HepG2 (cell line): ENCODE data around the gene PARVA. TPM values are rescaled to one million over a fixed set of nuclear protein-coding genes. Genes with fewer than 3 reads are reported as not detected.

Experiments used
- ATAC-seq: fragments of 200-7000 bp; cut with Tn5 transposase; 3 replicates; pipeline ENCODE4 v1.9.1; 2020; ENCODE audit warnings: mild to moderate bottlenecking, moderate library complexity
- BruUV-seq: library from RNA; stranded (reverse); fragments of 400-500 nt; replicated peaks from 2 replicates; lab custom pipeline; 2021; lab: Mats Ljungman, UMichigan
- CTCF ChIA-PET: fragments of 300-600 bp; formaldehyde crosslinking; extraction: SDS; loops from one replicate; lab custom pipeline; 2021; ENCODE audit warnings: low total read pairs, inconsistent platforms, low intra/inter-chr PET ratio; lab: Yijun Ruan, JAX
- POLR2A ChIA-PET: fragments of 350-600 bp; sonication (Branson Sonifier 250); formaldehyde crosslinking; loops from one replicate; lab custom pipeline; 2020; ENCODE audit warnings: antibody characterized with exemption, inconsistent platforms; lab: Yijun Ruan, JAX
- DNase-seq: peaks from one replicate; pipeline ENCODE4 v3.0.0-alpha.2; 2015; ENCODE audit warnings: low spot score
- FAIRE-seq: peaks from 3 replicates; lab custom pipeline; 2011; peaks lifted over from hg19 to GRCh38; lab: Jason Lieb, UNC
- H2AFZ ChIP-seq: one replicate; pipeline ENCODE4 v1.6.1; 2011; ENCODE audit warnings: low read length, inconsistent platforms
- H3K27ac ChIP-seq: fragments of 300-600 bp; 3 replicates; pipeline ENCODE4 v1.8.0; 2011; ENCODE audit warnings: mixed run types, mild to moderate bottlenecking, mixed read lengths, low read length, inconsistent platforms; ENCODE audit not compliant: insufficient read depth; ENCODE audit errors: extremely low read length
- H3K27me3 ChIP-seq, 2 experiments: fragments of 200-600 bp in 1 of 2; 2 replicates in 1 of 2; 3 replicates in 1 of 2; pipeline versions ENCODE4 v1.6.0 to v1.8.0; 2011; ENCODE audit warnings: low read length in 2 of 2, mild to moderate bottlenecking in 2 of 2, moderate library complexity in 2 of 2, inconsistent platforms in 1 of 2; ENCODE audit not compliant: insufficient read depth in 2 of 2, control insufficient read depth in 1 of 2
- H3K36me3 ChIP-seq, 2 experiments: fragments of 200-600 bp in 1 of 2; replicated peaks in 1 of 2; 2 replicates in 1 of 2; 3 replicates in 1 of 2; pipeline versions ENCODE4 v1.5.1 to v1.8.0; 2011; ENCODE audit warnings: low read length in 2 of 2, inconsistent platforms in 1 of 2; ENCODE audit not compliant: insufficient read depth in 2 of 2, control insufficient read depth in 1 of 2
- H3K4me1 ChIP-seq: 2 replicates; pipeline ENCODE4 v1.5.1; 2012; ENCODE audit warnings: low read length, inconsistent platforms; ENCODE audit not compliant: insufficient read depth
- H3K4me2 ChIP-seq: 2 replicates; pipeline ENCODE4 v1.6.0; 2011; ENCODE audit warnings: low read depth, low read length, inconsistent platforms
- H3K4me3 ChIP-seq, 3 experiments: fragments of 200-600 bp in 1 of 3; sonication (generic), shearing (Covaris generic) in 1 of 3; replicated peaks in 1 of 3; 2 replicates each; pipeline ENCODE4 v1.5.1; 2011 to 2016; ENCODE audit warnings: low read length in 3 of 3, inconsistent platforms in 2 of 3, low read depth in 2 of 3, mild to moderate bottlenecking in 2 of 3, control low read depth in 1 of 3, mixed read lengths in 1 of 3; ENCODE audit not compliant: insufficient read depth in 1 of 3
- H3K79me2 ChIP-seq: one replicate; pipeline ENCODE4 v1.6.1; 2011; ENCODE audit warnings: low read length, inconsistent platforms; ENCODE audit not compliant: insufficient read depth
- H3K9ac ChIP-seq: 2 replicates; pipeline ENCODE4 v1.6.0; 2011; ENCODE audit warnings: mild to moderate bottlenecking, low read depth, low read length, inconsistent platforms; ENCODE audit not compliant: insufficient read depth
- H3K9me3 ChIP-seq: 2 replicates; pipeline ENCODE4 v1.5.1; 2012; ENCODE audit warnings: mild to moderate bottlenecking, low read length
- H4K20me1 ChIP-seq: 2 replicates; pipeline ENCODE4 v1.6.0; 2011; ENCODE audit warnings: inconsistent platforms, mild to moderate bottlenecking, low read length, moderate library complexity; ENCODE audit not compliant: insufficient read depth
- ARNT2 ChIP-seq: sonication (generic); formaldehyde crosslinking; IDR thresholded peaks from 2 replicates; pipeline ENCODE4 v1.8.0; 2022; ENCODE audit warnings: mild to moderate bottlenecking, low read depth, missing genetic modification reagents, moderate library complexity
- CC2D1A ChIP-seq: sonication (generic); formaldehyde crosslinking; IDR thresholded peaks from 2 replicates; pipeline ENCODE4 v1.8.1; 2023; ENCODE audit warnings: mild to moderate bottlenecking, missing genetic modification reagents
- CREM ChIP-seq, 2 experiments: sonication (generic) in 1 of 2; formaldehyde crosslinking in 1 of 2; IDR thresholded peaks; 2 replicates each; pipeline versions ENCODE4 v1.4.0 to v1.6.1; 2016 to 2020; ENCODE audit warnings: antibody characterized with exemption in 1 of 2, mild to moderate bottlenecking in 1 of 2, missing genetic modification reagents in 1 of 2
- EEA1 ChIP-seq: sonication (generic); formaldehyde crosslinking; IDR thresholded peaks from 2 replicates; pipeline ENCODE4 v1.5.1; 2020; ENCODE audit warnings: mild to moderate bottlenecking, missing genetic modification reagents, borderline replicate concordance
- EZH2 ChIP-seq: conservative IDR thresholded peaks from 2 replicates; pipeline ENCODE4 v1.6.1; 2012; ENCODE audit warnings: mild to moderate bottlenecking, low read depth, low read length, moderate library complexity
- MIXL1 ChIP-seq: IDR thresholded peaks from 2 replicates; pipeline ENCODE4 v1.6.1; 2016
- ZFP37 ChIP-seq: sonication (generic); formaldehyde crosslinking; IDR thresholded peaks from 2 replicates; pipeline ENCODE4 v1.4.0; 2020; ENCODE audit warnings: missing genetic modification reagents, borderline replicate concordance
- ZKSCAN8 ChIP-seq: IDR thresholded peaks from 2 replicates; pipeline ENCODE4 v1.6.1; 2016; ENCODE audit warnings: borderline replicate concordance, missing genetic modification reagents, missing compliant biosample characterization
- ZNF737 ChIP-seq: sonication (generic); formaldehyde crosslinking; IDR thresholded peaks from 2 replicates; pipeline ENCODE4 v1.5.0; 2020; ENCODE audit warnings: missing genetic modification reagents, mild to moderate bottlenecking, borderline replicate concordance
- ZSCAN31 ChIP-seq: sonication (generic); formaldehyde crosslinking; IDR thresholded peaks from 2 replicates; pipeline ENCODE4 v1.5.0; 2020; ENCODE audit warnings: low read depth, mild to moderate bottlenecking, missing genetic modification reagents
- WGBS: methylation state at CpG from one replicate; pipeline ENCODE4 v1.1.6; 2017; ENCODE audit warnings: low lambda C conversion rate; 5-methylcytosine and 5-hydroxymethylcytosine counted together
- in situ Hi-C: cut with HindIII; loops from 2 replicates; pipeline ENCODE4 v1.10.0; 2017; ENCODE audit warnings: low pct_unique_long_range_greater_than_20kb; ENCODE audit not compliant: extremely low pct_ligation_motif_present
- intact Hi-C: fragments of 100-400 bp; cut with micrococcal nuclease; formaldehyde crosslinking; loops from one replicate; pipeline ENCODE4 v1.10.0; 2022; ENCODE audit not compliant: unreplicated experiment
- polyA plus RNA-seq, 8 experiments: library from polyadenylated mRNA; depleted of rRNA in 3 of 8; stranded (reverse) in 7 of 8; unstranded in 1 of 8; fragments of >200 nt; fragmentation: Illumina TruSeq in 4 of 8; extraction: Trizol in 4 of 8; gene quantifications; 2 replicates each; pipeline versions ENCODE4 v1.2.1 to v1.2.3, GENCODE V29; 2011 to 2016; ENCODE audit warnings: low read depth in 4 of 8, missing spikeins in 1 of 8, mixed read lengths in 1 of 8; ENCODE audit not compliant: insufficient read depth in 1 of 8
- total RNA-seq, 5 experiments: library from RNA; depleted of rRNA; stranded (reverse); fragments of >200 nt; fragmentation: Illumina TruSeq; extraction: Trizol; gene quantifications; 2 replicates each; pipeline ENCODE4 v1.2.3, GENCODE V29; 2016; ENCODE audit warnings: low read depth in 1 of 5
- TF ChIP-seq, protein P1 (sequence below): sonication (generic); formaldehyde crosslinking; IDR thresholded peaks from 2 replicates; pipeline ENCODE4 v1.5.0; 2020; ENCODE audit warnings: mild to moderate bottlenecking, missing genetic modification reagents
- TF ChIP-seq, protein P2 (sequence below): sonication (generic); formaldehyde crosslinking; IDR thresholded peaks from 2 replicates; pipeline ENCODE4 v1.4.0; 2020; ENCODE audit warnings: missing genetic modification reagents, borderline replicate concordance

The PARVA gene
- total and polyA plus RNA-seq, 2 of the 13 experiments (the other 11 are each of a cell fraction or from before 2014, with no cell fraction given): 5.9 to 9.1 TPM

DNA sequence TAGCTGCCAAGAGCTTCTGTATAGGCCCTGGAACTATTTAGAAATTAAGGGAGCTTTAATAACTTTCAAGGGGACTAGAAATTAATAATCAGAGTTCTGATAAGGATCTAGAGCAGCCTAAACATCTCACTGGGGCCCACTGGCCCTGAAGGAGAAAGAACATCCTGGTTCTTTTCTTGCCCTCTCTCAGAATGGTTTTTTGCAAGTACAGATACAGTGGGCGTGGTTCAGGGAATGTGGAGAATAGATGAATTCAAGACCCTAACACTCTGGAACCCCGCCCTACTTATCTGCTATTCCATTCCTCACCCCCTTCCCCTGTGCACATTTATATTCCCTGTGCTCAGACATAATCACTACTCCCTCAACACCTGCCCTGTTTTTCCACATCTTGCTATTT, 90.2 kb downstream of the PARVA start:
- Histone ChIP-seq H3K27me3 (no peaks in the 10 kb centered on the region), H4K20me1 (no peaks in the 10 kb centered on the region), H3K9me3 (no peaks in the 10 kb centered on the region), H3K79me2 (no peaks in the 10 kb centered on the region), H3K9ac (no peak overlapping the region), H2AFZ (no peak overlapping the region), H3K4me2 (no peak overlapping the region), H3K36me3 (no peaks in the 10 kb centered on the region), H3K4me3 (no peak overlapping the region), H3K27ac (no peak overlapping the region), H3K4me1 (no peaks in the 10 kb centered on the region)
- intact Hi-C loops: no loop called here
- WGBS: 71% methylated on average over 2 of the region's 2 CpGs
- no TSS peak for BruUV-seq
- POLR2A ChIA-PET: no interaction called here
- DNase-seq (no peak), ATAC-seq (no peak), FAIRE-seq (no peak)
- TF ChIP-seq MIXL1 (CRISPR knock-in tag) (no peak), ZSCAN31 (no peak), ZFP37 (CRISPR knock-in tag) (no peak)
- in situ Hi-C loops: no loop called here
- CTCF ChIA-PET: no interaction called here

DNA sequence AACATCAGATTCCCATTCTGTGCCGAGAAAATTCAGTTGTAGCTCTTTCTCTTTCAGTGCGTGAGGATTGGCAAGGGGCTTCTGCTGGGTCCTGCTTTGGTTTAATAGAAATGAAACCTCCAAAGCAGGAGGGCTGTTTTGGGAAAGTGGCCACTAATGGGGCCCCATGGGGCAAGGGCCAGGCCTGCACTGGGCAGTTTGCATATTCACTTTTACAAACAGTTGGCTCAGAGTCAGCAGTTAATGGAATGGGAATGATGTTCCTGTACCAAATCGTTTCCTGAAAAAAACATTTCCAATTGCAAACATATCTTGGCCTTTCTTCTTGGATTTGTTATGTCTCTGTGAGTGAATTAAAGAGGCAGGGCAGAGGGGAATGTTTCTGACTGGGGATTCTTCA, 92.1 kb downstream of the PARVA start:
- ChIA-PET CTCF (no interaction called here), POLR2A (no interaction called here)
- Histone ChIP-seq H3K4me2 (no peak overlapping the region), H3K27me3 (no peaks in the 10 kb centered on the region), H4K20me1 (no peaks in the 10 kb centered on the region), H2AFZ (no peak overlapping the region), H3K9ac (no peak overlapping the region), H3K9me3 (no peaks in the 10 kb centered on the region), H3K4me3 (no peak overlapping the region), H3K36me3 (no peaks in the 10 kb centered on the region), H3K79me2 (no peaks in the 10 kb centered on the region), H3K4me1 (no peaks in the 10 kb centered on the region), H3K27ac (no peak overlapping the region)
- no TSS peak for BruUV-seq
- FAIRE-seq (no peak), ATAC-seq (no peak), DNase-seq (no peak)
- WGBS: 89% methylated on average over 3 of the region's 3 CpGs
- intact Hi-C loops: no loop called here
- in situ Hi-C loops: no loop called here
- no peak for TF ChIP-seq ZKSCAN8 (CRISPR knock-in tag)
- TF ChIP-seq EZH2: no peak
- TF ChIP-seq CC2D1A: no peak
- TF ChIP-seq, protein P1, sequence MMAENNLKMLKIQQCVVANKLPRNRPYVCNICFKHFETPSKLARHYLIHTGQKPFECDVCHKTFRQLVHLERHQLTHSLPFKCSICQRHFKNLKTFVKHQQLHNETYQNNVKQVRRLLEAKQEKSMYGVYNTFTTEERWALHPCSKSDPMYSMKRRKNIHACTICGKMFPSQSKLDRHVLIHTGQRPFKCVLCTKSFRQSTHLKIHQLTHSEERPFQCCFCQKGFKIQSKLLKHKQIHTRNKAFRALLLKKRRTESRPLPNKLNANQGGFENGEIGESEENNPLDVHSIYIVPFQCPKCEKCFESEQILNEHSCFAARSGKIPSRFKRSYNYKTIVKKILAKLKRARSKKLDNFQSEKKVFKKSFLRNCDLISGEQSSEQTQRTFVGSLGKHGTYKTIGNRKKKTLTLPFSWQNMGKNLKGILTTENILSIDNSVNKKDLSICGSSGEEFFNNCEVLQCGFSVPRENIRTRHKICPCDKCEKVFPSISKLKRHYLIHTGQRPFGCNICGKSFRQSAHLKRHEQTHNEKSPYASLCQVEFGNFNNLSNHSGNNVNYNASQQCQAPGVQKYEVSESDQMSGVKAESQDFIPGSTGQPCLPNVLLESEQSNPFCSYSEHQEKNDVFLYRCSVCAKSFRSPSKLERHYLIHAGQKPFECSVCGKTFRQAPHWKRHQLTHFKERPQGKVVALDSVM (CRISPR knock-in tag): no peak
- TF ChIP-seq, protein P2, sequence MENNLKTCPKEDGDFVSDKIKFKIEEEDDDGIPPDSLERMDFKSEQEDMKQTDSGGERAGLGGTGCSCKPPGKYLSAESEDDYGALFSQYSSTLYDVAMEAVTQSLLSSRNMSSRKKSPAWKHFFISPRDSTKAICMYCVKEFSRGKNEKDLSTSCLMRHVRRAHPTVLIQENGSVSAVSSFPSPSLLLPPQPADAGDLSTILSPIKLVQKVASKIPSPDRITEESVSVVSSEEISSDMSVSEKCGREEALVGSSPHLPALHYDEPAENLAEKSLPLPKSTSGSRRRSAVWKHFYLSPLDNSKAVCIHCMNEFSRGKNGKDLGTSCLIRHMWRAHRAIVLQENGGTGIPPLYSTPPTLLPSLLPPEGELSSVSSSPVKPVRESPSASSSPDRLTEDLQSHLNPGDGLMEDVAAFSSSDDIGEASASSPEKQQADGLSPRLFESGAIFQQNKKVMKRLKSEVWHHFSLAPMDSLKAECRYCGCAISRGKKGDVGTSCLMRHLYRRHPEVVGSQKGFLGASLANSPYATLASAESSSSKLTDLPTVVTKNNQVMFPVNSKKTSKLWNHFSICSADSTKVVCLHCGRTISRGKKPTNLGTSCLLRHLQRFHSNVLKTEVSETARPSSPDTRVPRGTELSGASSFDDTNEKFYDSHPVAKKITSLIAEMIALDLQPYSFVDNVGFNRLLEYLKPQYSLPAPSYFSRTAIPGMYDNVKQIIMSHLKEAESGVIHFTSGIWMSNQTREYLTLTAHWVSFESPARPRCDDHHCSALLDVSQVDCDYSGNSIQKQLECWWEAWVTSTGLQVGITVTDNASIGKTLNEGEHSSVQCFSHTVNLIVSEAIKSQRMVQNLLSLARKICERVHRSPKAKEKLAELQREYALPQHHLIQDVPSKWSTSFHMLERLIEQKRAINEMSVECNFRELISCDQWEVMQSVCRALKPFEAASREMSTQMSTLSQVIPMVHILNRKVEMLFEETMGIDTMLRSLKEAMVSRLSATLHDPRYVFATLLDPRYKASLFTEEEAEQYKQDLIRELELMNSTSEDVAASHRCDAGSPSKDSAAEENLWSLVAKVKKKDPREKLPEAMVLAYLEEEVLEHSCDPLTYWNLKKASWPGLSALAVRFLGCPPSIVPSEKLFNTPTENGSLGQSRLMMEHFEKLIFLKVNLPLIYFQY: no peak
- TF ChIP-seq CREM (IDR thresholded peaks at IDR 0.05): no peak
- TF ChIP-seq CREM (CRISPR knock-in tag; IDR thresholded peaks at IDR 0.05): no peak
- TF ChIP-seq ZNF737 (CRISPR knock-in tag): no peak
- no peak for TF ChIP-seq ARNT2 (CRISPR knock-in tag)
- no peak for TF ChIP-seq EEA1 (CRISPR knock-in tag)
